ENCODE results near the gene ANO7. TPM values are rescaled to one million over a fixed set of nuclear protein-coding genes. Genes with fewer than 3 reads are reported as not detected.

The ANO7 gene
- total RNA-seq, 1 donor from 2014 or later = 0.59 TPM

GRCh38 chr2:241271706-241272302, 83.3 kb downstream of the ANO7 start:
- DNase-seq (ENCODE audit: low read depth, low spot score) = peak; percentile 32

- no peak for DNase-seq (ENCODE audit: low read depth, low spot score)
Observed at GRCh38 chr2:241272303-241273209, 84.1 kb downstream of the ANO7 start.

GRCh38 chr2:241273210-241274020, 84.9 kb downstream of the ANO7 start:
- no peak for DNase-seq (ENCODE audit: low read depth, low spot score)

GRCh38 chr2:241274127-241274526, 85.7 kb downstream of the ANO7 start:
- no peak for DNase-seq (ENCODE audit: low read depth, low spot score)

Other genes starting within 250 kb of the ANO7 start
- 12.8 and 16.6 TPM in 2 replicates for gene SNED1, start 190.1 kb upstream of the ANO7 start, total RNA-seq
- 48.1 TPM in 2 replicates for gene MTERF4, start 86.4 kb upstream of the ANO7 start, total RNA-seq
- 5.5 and 10.5 TPM in 2 replicates for gene PASK, start 39.2 kb upstream of the ANO7 start, total RNA-seq
- gene PPP1R7, start 38.2 kb upstream of the ANO7 start, total RNA-seq = 45.9 and 59.5 TPM in 2 replicates
- gene HDLBP, start 127.0 kb downstream of the ANO7 start, total RNA-seq = 765 and 980 TPM in 2 replicates
- gene SEPTIN2, start 127.2 kb downstream of the ANO7 start, total RNA-seq = 499 and 544 TPM in 2 replicates
- gene FARP2, start 167.6 kb downstream of the ANO7 start, total RNA-seq = 37.2 and 41.6 TPM in 2 replicates